ENCODE measurements around the gene OR52I2. TPM values are rescaled to one million over a fixed set of nuclear protein-coding genes. Genes with fewer than 3 reads are reported as not detected.

OR52I2 gene
- total RNA-seq, 1 donor, result not detected

GRCh38 chr11:4606231-4607015 is 24.9 kb downstream of the OR52I2 start:
- H3K4me3 ChIP-seq (ENCODE audit: low read depth, low read length), result peak overlapping the region; percentile 78
- no peak for TF ChIP-seq CTCF (IDR thresholded peaks at IDR 0.05; ENCODE audit: insufficient read depth, low read depth, low read length)
- peak; percentile 20 for DNase-seq (ENCODE audit: low read depth)

- DNase-seq (ENCODE audit: low read depth), result peak; percentile 9
- peak overlapping the region; percentile 78 for H3K4me3 ChIP-seq (ENCODE audit: low read depth, low read length)
- no peak for TF ChIP-seq CTCF (IDR thresholded peaks at IDR 0.05; ENCODE audit: insufficient read depth, low read depth, low read length)
These were observed 25.6 kb downstream of the OR52I2 start for GRCh38 chr11:4607096-4607495.

GRCh38 chr11:4607781-4608666 is 26.5 kb downstream of the OR52I2 start, which contains the start of gene TRIM68:
TRIM68 (minus strand) TSS chr11:4608231; CDS start chr11:4605504, 2,727 bp downstream.
- H3K4me3 ChIP-seq (ENCODE audit: low read depth, low read length), result peak within 1 kb of the TSS; percentile 78
- no peak for TF ChIP-seq CTCF (IDR thresholded peaks at IDR 0.05; ENCODE audit: insufficient read depth, low read depth, low read length)
- peak; percentile 95 for DNase-seq (ENCODE audit: low read depth)

- peak overlapping the region; percentile 21 for H3K4me3 ChIP-seq (ENCODE audit: low read depth, low read length)
- DNase-seq (ENCODE audit: low read depth), result peak; percentile 18
- TF ChIP-seq CTCF (IDR thresholded peaks at IDR 0.05; ENCODE audit: insufficient read depth, low read depth, low read length), result no peak
These were observed 28.9 kb downstream of the OR52I2 start for GRCh38 chr11:4610258-4610935.

GRCh38 chr11:4611986-4612385 is 30.4 kb downstream of the OR52I2 start:
- no peak for TF ChIP-seq CTCF (IDR thresholded peaks at IDR 0.05; ENCODE audit: insufficient read depth, low read depth, low read length)
- no peak for DNase-seq (ENCODE audit: low read depth)

GRCh38 chr11:4615856-4616444 is 34.4 kb downstream of the OR52I2 start:
- no peak overlapping the region for H3K4me3 ChIP-seq (ENCODE audit: low read depth, low read length)
- no peak for TF ChIP-seq CTCF (IDR thresholded peaks at IDR 0.05; ENCODE audit: insufficient read depth, low read depth, low read length)
- DNase-seq (ENCODE audit: low read depth), result no peak

More at GRCh38 chr11:4611986-4612385, 30.4 kb downstream of the OR52I2 start:
- H3K4me3 ChIP-seq (ENCODE audit: low read depth, low read length), result no peak overlapping the region
